NCI-H2196 treated with DMSO at 0.1 percent for 48 hours (cell line): Measurements from ENCODE around the gene ARL6.
"Not testable (repeated sequence)": the region's sequence is repeated elsewhere in the genome, so short reads cannot be mapped to it uniquely, and the experiment has no call there.

Source experiments
- DNase-seq: peaks from one replicate; lab custom pipeline; 2025; ENCODE audit not compliant: unreplicated experiment; lab: John Stamatoyannopoulos, UW

Gene ARL6

DNA sequence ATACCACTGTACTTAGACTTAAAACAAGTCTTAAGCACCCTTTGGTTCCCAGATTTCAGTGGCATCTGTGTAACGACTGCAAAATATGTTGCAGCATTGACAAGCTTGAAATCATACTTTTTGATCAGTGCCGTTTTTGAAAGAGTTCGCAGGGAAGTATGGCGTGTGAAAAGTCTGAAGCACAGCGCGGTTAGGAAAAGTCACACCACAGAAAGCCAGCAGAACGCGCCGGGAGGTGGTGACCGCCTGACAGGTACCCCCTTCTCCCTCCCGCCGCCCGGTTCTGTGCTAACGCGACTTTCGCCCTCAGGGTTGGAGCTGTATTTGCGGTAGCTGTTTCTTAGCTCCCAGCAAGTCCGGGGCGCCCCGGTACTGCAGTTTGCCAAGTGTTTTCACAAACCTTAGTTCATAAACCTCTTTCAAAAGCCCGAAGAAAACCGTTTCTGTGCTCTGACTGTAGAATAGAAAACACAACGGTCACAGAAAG lies 56.8 kb downstream of the ARL6 start:
- DNase-seq: no peak

- DNase-seq: peak; percentile 21
Observed at GRCh38 chr3:97821774-97822358, 57.3 kb downstream of the ARL6 start, which contains the start of gene CRYBG3. CRYBG3 (plus strand) TSS chr3:97822011; CDS start chr3:97822207, 196 bp downstream.

- no peak for DNase-seq
Observed at GRCh38 chr3:97822359-97822775, 57.8 kb downstream of the ARL6 start.

- DNase-seq: no peak
Observed at GRCh38 chr3:97823046-97824004, 58.8 kb downstream of the ARL6 start.

GRCh38 chr3:97825101-97825500 lies 60.5 kb downstream of the ARL6 start:
- DNase-seq: no peak

DNA sequence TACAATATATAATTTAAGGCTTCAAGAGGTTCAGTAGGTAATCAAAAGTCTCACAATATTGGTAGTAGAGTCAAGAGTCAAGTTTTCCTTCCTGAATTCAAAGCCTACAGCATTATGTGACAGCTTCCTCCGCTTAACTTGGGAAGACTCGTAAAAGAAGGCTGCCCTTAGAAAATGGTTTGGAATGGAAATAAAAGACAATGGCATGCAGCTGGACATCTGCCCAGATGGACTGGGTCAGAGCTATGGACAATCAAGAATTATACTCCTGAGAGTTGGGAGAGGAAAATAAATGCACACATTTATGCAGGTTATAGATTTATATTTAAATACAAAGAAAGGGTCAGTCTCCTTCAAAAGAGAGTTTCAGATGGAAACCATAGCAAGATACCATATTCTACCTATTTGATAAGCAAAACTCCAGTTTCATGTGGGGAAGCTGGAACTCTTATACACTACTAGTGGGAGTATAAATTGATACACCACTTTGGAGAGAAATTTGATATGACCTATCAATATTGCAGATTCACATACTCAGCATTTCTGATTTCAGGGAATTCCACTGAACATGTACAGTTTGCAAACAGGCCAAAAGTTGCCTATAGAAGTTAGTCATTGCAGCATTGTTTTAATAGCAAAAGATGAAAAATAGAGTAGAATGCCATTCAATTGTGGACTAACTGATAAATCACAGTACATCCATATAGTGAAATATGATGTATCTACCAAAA lies 63.3 kb downstream of the ARL6 start:
- no peak for DNase-seq

DNA sequence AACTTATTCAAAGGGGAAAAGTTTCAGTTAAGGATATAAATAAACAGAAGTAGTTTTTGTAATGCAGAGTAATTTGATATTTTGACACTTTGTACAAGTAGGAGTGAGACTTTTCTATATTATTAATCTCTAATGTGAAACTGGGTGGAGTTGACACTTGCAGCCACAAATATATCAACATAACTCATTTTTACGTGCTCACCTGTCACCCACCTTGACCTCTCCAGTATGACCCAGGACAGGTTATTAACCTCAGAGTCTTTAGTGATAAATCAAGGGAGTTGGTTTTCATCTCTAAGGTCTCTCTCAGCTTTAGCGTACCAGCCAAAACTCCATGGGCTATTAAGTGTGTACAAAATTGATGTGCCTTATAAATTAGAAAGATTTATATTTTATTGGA lies 64.6 kb downstream of the ARL6 start:
- no peak for DNase-seq

DNA sequence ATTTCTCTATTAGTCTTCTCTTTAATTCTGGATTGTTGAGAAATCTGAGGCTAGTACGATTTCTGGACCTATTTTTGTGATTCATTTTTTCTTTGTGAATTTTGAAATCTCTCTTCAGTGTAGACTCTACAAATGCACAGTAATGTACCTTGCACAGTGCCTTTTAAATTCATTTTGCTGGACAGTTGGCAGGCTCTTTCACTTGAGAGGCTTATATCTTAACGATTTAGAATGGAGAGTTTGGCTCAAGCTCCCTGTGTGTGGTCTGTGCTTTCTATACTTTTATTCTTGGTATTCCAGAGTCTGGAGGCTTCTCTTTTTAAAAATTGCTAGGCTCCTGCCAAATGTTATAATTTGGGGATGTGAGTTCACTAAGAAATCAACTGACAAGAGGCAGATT lies 66.1 kb downstream of the ARL6 start:
- DNase-seq: no peak

DNA sequence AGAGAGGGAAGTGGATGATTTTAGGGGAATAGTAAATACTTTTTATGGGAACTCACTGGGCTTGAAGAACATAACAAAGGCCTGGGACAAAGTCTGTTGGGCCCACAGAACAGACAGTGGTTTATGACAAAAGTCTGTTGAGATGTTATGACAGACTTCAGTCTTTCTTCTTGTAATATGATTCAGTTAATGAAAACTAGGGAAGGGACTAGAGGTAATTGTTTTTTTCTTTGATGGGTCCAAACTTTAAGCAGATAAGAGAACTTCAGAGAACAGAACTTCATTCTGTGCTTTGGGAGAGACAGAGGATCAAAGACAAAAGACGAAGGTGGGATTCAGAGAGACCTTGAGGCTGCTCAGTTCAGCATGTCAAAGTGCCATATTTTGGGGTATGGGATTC lies 66.6 kb downstream of the ARL6 start:
- DNase-seq: no peak

DNA sequence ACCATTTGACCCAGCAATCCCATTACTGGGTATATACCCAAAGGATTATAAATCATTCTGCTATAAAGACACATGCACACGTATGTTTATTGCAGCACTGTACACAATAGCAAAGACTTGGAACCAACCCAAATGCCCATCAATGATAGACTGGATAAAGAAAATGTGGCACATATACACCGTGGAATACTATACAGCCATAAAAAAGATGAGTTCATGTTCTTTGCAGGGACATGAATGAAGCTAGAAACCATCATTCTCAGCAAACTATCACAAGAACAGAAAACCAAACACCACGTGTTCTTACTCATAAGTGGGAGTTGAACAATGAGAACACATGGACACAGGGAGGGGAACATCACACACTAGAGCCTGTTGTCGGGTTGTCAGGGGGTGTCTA lies 68.6 kb downstream of the ARL6 start:
- not testable (repeated sequence) for DNase-seq

- no peak for DNase-seq
Observed at GRCh38 chr3:97835761-97836160, 71.2 kb downstream of the ARL6 start.

DNA sequence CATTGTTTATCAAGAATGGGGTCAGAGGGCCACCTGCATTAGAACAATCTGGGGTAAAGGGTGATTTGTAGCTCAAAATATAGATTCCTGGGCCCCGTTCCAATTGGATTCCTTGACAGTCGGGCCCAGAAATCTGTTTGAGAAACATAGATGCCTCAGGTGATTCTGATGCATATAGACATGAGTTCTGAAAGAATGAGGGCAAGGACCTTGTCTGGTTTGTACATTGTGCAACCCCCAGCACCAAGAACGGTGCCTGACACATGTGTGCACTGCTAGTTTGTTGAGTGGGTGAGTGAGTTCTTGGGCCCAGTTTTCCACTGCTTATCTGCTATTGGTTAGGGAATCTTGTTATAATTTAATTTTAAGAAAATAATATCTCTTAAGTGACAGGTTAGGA lies 73.8 kb downstream of the ARL6 start:
- no peak for DNase-seq

DNA sequence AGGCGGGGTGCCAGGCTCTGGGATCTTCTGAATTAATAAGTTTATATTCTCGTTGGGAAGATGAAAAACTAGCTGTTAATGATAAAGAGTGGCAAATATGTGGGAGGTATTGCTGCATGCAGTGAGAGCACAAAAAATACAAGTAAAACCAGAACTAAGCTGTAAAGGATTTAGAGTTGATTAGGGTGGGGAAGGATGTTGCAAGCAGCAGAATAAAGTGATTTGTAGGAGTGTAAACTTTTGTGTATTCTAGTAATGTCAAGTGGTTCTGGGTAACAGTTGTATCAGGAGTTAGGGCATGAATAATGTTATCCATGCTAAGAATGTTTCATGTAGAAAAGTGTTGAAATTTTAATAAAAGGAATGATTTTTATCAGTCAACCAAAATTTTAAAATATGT lies 75.4 kb downstream of the ARL6 start:
- no peak for DNase-seq

- no peak for DNase-seq
Observed at GRCh38 chr3:97841304-97841703, 76.7 kb downstream of the ARL6 start.

GRCh38 chr3:97841956-97842355 lies 77.4 kb downstream of the ARL6 start:
- DNase-seq: no peak

- no peak for DNase-seq
Observed at GRCh38 chr3:97848779-97849178, 84.2 kb downstream of the ARL6 start.
